Breast epithelium (tissue), 3 donors: ENCODE data around the gene LIME1.

Experiments
- CTCF ChIP-seq, 3 donors: fragments of 450-650 bp; IDR thresholded peaks; one replicate each; pipeline ENCODE4 v1.5.1; 2016 to 2017; ENCODE audit warnings: antibody characterized with exemption in 3 of 3, mild to moderate bottlenecking in 3 of 3, moderate library complexity in 3 of 3
- POLR2A ChIP-seq: fragments of 450-650 bp; IDR thresholded peaks from one replicate; pipeline ENCODE4 v1.6.1; 2016; ENCODE audit warnings: antibody characterized with exemption, mild to moderate bottlenecking, moderate library complexity

GRCh38 chr20:63748070-63748933 is 11.8 kb downstream of the LIME1 start:
- TF ChIP-seq CTCF (IDR thresholded peaks at IDR 0.05) (no peak), POLR2A (no peak)
